ENCODE results near the gene SLC17A6.

Gene SLC17A6

GRCh38 chr11:22337596-22338485 is at the start of gene SLC17A6:
TSS of gene SLC17A6 (plus strand) at chr11:22338381. CDS start at chr11:22338534, 153 bp downstream.
- peak; percentile 95 for DNase-seq

DNA sequence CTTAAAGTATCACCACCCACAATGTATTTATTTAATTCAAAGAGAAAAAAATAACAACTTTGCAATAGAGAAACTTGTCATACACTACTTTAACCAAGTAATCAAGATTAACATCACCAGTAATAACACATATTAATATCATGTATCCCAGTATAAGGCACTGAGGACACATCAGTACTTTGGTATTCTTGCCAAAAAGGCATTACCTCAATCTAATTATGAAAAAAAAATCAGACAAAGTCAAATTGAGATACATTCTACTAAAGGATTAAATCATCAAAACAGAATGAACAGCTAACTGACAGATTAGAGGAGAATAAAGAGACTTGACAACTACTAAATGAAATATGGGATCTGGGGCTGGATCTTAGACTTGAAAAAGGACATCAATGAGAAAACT is 35.8 kb upstream of the SLC17A6 start:
- no peak for DNase-seq

DNA sequence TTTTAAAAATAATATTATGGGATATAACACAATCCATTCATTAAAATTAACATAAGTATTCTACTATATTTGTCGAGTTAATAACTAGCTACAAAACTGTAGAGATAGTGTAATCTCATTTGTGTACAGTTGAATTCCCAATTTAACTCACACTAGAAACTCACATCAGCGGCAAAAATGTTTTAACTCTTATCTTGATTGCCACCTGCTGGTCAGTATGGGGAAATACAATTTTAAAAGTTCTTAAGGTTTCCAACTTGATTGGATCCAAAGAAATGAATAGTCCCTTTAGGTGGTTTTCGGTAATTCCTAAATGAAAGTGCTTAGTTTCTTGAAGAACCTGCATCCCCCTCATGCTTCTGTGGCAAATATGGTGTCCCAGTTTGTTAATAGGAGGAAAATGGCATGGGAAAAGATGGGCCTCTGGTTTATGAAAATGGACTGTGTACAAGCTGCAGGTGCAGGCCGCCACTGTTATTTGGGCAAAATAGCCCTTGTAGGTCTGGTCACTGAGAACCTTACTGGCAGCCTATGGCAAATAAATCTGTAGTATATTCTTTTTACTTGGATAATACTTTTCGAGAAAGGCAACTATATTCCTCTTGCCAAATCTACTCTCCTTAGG is 33.7 kb upstream of the SLC17A6 start:
- peak; percentile 78 for DNase-seq

DNA sequence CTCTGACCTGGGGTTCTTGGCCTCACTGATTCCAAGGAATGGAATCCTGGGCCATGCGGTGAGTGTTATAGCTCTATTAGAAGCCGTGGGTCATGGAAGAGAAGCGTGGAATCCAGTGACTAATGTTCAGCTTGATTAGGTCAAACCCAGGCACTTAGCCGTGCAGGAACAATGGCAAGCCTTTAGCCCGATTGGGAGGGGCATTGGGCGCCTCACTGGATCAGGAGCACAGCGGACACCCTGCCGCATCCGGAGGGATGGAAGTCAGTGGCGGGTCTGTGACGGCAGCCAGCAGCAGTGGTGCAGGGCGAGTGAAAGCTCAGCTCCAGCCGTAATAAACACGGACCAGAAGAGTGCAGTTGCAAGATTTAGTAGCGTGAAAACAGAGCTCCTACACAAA is 20.5 kb upstream of the SLC17A6 start:
- DNase-seq: no peak

DNA sequence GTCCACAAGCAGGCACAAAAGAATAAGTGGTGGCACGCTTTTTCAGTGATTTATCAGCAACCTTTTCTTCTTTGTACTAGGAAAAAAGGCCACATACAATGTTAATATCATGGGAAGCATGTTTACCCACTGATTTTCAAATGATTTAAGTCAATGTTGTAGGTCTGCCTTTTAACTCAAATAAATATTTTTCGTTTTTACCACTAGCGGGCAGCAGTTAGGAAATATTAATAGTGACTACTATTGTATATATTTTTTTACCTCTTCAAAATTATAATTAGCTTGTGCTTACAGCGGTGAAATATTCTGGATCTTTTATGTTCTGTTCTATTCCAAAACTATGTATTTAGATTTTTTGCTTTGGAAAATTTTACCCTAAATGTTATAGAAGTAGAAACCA is 6.4 kb upstream of the SLC17A6 start:
- DNase-seq: no peak

GRCh38 chr11:22336587-22336986 is 1.6 kb upstream of the SLC17A6 start:
- DNase-seq: no peak

- DNase-seq: peak; percentile 81
Observed at GRCh38 chr11:22339611-22340010, 1.4 kb downstream of the SLC17A6 start.

DNA sequence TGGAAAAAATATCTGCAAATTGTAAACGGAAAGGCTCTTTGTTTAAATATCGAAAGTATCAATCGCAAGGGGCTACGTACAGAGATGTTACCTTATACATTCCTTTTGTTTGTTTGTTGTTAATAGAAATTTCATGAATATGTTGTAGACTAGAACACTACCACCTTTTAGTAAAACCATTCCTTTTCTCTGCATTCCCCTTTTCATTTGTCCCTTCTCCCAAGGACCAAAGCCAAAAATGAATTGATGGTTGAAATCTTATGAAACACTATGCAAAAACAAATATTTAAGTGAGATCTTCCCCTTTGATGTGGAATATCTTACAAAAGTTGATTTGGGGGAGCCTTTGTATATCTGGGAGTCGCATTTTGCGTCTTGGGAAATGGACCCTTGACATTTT is 2.1 kb downstream of the SLC17A6 start:
- no peak for DNase-seq

GRCh38 chr11:22340701-22341587 is 2.8 kb downstream of the SLC17A6 start:
- DNase-seq: peak; percentile 99

GRCh38 chr11:22341588-22341931 is 3.4 kb downstream of the SLC17A6 start:
- DNase-seq: no peak

GRCh38 chr11:22342211-22343031 is 4.2 kb downstream of the SLC17A6 start:
- DNase-seq: no peak

- DNase-seq: no peak
Observed at GRCh38 chr11:22343032-22343324, 4.8 kb downstream of the SLC17A6 start.

GRCh38 chr11:22343371-22344032 is 5.3 kb downstream of the SLC17A6 start:
- peak; percentile 89 for DNase-seq

GRCh38 chr11:22344081-22344480 is 5.9 kb downstream of the SLC17A6 start:
- DNase-seq: no peak

GRCh38 chr11:22346282-22346681 is 8.1 kb downstream of the SLC17A6 start:
- no peak for DNase-seq

DNA sequence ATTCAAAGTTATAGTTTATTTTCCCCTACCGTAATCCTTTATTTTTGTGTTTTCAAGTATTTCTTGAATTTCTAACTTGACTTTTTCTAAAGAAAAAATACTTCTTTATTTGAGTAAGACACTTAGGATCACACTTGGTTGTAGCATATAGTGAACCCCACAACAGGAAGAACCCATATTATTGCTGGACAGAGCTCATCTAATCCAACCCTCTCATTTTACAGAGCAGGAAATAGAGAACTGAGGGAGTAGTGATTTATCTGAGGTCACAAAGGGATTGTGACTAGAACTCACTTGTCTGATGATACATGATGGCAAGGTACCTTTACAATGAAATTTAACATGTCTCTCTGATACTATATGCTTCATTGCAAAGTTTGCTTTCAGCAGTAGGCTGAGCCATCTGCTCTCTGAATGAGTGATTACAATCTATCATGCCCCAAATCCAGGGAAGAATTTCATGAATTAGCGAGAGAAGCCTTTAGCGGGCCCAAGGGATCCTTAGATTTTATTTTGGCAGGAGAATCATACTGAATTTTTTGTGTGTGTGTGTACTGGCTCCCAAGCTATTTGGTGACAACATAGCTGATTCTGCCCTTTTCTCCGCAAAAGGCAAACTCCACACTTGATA is 9.8 kb downstream of the SLC17A6 start:
- peak; percentile 89 for DNase-seq

DNA sequence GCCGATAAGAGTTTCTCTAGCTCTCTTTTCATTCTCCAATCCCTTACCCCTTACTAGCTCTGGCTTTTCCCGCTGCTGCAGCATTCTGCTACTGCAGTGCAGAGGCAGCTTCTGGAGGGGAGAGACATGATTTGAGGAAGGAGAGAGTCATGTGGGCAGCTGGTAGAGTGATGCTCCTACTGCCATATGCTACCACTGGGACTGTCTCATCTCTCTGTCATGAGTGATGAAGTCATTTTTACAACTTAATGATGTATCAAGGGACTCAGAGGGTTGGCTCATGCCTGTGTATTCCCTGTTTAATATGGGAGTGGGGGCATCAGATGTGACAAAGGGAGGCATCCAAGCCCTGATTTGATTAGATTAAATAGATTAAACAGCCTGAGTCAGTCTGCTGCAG is 11.3 kb downstream of the SLC17A6 start:
- DNase-seq: peak; percentile 85

DNA sequence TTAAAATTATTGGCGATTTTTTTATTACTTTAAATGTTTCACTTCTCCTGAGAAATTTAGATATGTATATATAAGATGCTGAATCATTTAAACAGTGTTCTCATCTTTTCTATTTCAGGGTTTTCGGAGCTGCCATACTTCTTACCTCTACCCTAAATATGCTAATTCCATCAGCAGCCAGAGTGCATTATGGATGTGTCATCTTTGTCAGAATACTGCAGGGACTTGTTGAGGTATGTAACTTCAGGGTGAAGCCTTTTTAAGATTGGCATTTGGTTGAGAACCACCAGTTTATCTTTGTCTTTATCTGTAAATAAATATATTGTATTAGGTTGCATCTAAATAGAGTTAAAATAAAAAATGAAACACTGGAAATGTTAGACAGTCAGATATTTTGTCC is 21.1 kb downstream of the SLC17A6 start:
- no peak for DNase-seq

DNA sequence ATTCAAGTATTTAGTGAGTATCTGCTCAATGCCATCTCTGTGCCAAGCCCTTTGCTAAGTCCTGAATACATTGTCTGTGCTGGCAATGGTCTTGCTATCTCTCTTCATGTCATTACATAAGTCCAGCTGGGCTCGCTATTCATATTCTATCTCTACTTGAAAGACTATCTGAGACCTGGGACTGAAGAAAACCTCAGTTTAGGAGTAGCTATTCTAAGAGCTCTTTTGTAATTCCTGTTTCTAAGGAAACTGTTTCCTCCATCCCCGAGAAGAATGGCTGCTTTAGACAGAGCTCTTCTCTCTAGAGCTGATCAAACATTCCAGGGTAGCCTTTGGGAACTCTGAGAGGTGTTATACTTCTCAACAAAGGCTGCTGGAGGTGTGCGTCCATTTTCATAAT is 33.0 kb downstream of the SLC17A6 start:
- no peak for DNase-seq

DNA sequence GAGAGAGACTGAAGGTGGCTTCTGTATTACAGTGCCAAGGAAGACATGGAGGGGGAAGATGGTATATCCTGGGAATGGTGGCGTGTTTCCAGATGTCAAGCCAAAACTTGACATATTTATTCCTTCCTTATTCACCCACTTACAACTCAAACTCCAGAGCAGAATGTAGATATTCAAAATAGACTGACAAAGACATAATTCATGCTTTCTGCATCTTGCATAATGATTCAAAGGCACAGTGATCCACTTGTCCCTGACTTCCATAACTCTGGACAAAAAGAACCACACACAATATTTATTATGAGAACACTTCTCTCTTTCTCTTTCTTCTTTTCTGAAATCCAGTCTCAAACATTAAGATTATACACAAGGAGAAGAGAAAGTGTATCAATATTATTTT is 48.9 kb downstream of the SLC17A6 start:
- no peak for DNase-seq

DNA sequence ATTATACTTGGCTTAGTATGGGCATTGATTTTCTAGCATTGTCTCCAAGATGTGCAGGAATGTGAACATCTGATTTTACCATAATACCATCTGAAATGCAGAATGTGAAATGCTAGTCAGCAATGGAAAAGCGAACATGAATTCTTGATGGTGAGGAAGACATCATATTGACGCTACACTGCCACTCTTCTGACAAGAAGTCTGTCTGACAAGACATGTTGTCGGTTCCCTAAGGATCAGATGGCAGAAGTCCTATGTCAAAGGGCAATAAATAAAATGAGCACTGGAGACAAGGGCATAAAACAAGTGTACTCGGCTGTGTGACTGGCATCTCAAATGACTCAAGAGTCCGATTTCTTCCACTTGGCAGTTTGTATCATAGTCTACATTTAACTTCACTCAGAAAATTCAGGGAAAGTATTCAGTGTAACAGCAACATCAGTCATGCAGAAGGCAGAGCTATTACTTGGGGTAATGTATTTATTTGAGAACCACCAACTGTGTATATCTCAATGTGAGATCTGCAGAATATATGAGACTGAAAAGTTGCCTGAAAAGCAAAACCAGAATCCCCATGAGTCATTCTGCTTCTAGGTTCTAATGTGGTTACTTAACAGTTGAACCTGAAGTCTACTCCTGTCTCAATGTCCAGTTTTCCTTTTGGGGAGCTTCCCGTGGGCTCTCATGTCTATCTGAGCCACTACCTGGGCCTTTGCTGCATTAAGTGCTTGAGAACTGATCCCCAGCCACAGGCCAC is 51.5 kb downstream of the SLC17A6 start:
- no peak for DNase-seq
